GM21367 (cell line): ENCODE measurements around the gene ADPRHL1.
"Not testable (repeated sequence)": the region's sequence is repeated elsewhere in the genome, so short reads cannot be mapped to it uniquely, and the experiment has no call there.

ENCODE experiments used
- ATAC-seq: cut with Tn5 transposase; IDR thresholded peaks from one replicate; pipeline ENCODE4 v1.9.1; 2021; ENCODE audit not compliant: unreplicated experiment

Gene ADPRHL1

DNA sequence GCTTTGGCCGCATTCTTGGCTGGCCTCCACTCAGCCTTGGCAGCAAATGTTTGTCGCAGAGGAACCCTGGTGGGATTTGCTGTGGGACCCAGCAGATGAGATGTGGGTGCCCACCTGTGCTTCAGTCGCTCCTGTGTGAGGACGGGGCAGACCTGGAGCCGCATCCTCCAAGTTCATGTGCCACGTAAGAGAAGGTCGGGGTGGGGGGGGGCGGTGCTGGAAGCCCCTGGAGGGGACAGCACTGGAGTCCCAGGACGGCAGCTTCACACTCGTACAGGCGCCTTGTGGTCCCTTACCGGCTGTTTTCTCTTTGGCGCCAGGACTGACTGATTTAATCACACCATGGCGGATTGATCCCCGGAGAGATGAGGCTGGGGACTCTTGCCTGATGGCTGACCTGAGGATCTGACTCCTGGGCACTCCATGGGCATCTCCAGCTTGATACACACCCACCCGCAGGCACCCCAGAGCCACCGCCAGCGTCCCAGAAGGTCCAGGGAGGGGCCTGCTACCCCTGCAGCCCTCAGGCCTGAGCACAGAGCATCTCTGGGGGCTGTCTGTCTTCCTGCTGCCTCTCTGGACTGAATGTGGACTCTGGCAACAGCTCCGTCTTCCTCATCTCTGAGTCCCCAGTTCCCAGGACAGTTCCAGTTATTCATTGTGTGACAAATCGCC lies 79.3 kb downstream of the ADPRHL1 start:
- ATAC-seq, result no peak

DNA sequence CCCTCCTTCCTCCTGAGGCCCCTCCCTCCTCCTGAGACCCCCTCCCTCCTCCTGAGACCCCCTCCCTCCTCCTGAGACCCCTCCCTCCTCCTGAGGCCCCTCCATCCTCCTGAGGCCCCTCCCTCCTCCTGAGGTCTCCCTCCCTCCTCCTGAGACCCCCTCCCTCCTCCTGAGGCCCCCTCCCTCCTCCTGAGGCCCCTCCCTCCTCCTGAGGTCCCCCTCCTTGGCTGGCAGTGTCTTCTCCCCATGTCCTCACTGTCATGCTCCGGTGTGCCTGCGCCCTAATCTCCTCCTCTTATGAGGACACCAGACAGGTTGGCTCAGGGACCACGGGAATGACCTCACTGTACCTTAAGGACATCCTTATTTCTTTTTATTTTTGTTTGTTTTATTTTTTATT lies 81.6 kb downstream of the ADPRHL1 start:
- ATAC-seq, result not testable (repeated sequence)

GRCh38 chr13:113371061-113371460 lies 82.2 kb downstream of the ADPRHL1 start:
- no peak for ATAC-seq

GRCh38 chr13:113369881-113370280 lies 83.4 kb downstream of the ADPRHL1 start:
- ATAC-seq, result no peak

DNA sequence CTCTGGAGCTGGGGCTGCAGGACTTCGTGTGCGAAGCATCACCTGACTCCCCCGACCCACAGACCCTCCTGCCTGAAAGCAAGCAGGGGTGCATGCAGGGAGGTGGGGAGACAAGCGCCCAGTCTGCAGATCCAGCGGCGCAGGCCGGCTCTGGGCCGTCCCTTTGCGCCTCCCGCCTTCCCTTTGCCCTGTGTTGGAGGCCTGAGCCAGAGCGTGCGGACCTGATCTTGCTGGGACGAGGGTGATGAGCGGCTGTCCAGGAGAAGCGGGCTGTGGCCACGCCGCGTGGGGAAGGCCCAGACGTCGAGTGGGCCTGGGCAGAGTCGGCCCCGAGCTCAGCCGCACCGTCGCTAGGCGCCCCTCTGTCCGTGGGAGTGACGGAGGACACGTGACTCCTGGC lies 84.1 kb downstream of the ADPRHL1 start:
- ATAC-seq, result no peak

- not testable (repeated sequence) for ATAC-seq
These were observed 84.9 kb downstream of the ADPRHL1 start for GRCh38 chr13:113368353-113368752.

- no peak for ATAC-seq
These were observed 85.5 kb downstream of the ADPRHL1 start for GRCh38 chr13:113367771-113368170.

DNA sequence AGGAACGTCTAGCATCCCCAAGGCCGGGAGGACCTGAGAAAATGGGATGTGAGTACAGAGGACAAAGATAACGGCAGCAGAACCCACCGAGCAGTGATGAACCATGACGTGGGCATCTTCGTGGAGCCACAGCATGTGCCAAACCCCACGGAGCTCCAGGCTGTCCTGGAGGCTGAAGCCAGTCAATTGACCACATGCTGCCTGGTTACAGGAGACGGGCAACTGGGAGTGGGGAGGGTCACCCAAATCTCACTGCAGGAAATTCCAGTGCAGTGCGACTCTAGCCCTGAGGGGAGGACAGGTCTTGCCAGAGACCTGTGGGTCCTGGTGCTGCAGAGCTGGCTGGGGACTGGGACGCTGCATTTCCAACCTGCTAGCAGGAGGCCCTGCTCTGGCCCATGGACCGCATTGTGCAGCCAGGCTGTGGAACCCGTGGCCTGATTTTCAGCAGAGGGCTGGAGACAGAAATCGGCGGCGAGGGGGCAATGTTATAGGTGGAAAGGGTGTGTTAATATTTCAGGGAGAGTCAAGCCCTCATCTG lies 86.2 kb downstream of the ADPRHL1 start:
- ATAC-seq, result no peak

GRCh38 chr13:113365971-113366588 lies 87.2 kb downstream of the ADPRHL1 start:
- ATAC-seq, result no peak

DNA sequence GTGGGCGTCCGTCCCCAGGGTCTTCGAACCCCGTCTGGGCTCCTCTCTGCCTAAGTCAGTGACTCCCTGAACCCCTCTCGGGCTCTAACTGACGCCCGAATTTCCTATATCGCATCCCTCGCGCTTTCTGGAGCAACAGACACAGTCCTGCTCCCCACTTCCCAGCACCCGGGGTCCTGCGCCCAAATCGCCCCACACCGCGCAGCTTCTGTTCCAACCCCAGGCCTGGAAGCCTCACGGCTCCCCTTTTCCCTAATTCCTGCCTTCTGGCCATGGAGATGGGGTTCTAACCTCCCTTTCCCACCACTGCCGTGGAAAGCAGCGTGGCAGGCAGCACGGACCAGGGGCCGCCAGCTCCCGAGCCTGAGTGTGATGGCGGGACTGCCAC lies 87.7 kb downstream of the ADPRHL1 start:
- no peak for ATAC-seq

DNA sequence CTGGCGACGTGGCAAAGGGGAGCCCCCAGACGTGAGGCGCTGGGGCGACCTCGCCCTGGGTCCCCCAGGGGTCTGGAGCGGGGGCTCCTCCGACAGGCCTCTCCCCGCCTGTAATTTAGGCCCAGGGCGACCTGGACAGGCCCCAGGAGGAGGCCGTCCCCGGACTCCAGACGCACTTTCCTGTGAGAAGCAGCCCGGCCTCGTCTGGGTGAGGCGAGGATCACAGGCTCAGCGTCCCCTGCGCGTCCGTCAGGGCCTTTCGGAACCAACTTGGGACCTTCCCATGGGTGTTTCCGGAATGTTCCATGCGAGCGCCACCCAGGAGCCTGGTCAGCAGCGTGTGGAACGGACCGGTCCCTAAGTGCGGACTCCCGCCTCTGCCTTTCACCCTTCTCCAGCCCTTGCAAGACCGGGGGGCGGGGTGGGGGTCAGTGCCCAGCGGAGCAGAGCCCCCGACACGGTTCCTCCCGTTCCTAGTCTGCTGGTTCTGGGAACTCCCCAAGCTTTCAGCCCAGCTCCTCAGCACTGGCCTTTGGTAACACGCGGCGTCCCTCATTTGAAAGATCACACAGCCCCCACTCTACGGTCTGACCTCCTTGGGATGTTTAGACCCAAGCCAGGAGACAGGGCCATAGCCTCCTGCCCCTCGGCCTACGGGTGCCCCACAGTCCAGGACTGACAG lies 88.2 kb downstream of the ADPRHL1 start:
- no peak for ATAC-seq

DNA sequence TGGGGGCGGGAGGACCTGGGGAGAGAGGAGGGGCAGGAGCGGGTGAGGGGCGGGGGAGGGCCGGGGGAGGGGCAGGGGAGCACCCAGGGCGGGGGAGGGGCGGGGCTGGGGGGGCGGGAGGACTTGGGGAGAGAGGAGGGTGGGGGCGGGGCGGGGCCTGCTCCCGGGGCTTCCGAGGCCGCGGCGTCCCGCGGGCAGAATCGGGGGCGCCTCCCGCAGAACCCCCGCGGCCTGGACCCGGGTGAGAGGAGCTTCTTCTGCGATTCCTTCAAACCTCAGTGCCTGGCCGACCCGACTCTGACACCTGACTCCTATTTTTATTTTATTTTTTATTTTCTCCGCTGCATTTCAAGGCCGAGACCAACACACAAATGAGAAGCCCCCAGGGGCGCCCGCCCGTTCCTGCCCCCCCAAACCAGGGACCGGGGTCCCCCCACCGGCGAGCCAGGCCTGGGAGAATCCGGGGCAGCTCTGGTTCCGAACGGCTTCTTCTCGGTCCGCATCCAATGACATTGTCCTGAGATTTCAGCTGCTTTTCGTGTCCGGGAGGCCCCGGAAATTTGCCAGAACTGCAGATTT lies 88.9 kb downstream of the ADPRHL1 start:
- ATAC-seq, result no peak

DNA sequence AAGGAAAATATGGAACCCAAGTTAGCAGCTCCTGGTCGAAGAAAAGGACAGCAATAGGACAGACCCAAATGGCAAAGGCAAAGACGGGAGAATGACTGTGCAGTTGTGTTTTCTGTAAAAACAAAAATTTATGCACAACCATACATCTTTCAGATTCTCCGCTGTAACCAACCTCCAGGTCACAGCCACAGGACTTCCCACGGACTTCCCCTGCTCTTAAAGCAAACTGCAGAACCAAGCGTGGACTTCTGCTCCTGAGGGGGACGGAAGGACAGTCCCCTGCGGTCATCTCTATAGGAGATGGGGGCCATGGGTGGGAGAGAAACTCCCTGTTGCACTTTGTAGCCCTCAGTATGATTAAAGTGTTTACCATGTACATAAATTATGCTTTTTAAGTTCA lies 91.9 kb downstream of the ADPRHL1 start:
- no peak for ATAC-seq

DNA sequence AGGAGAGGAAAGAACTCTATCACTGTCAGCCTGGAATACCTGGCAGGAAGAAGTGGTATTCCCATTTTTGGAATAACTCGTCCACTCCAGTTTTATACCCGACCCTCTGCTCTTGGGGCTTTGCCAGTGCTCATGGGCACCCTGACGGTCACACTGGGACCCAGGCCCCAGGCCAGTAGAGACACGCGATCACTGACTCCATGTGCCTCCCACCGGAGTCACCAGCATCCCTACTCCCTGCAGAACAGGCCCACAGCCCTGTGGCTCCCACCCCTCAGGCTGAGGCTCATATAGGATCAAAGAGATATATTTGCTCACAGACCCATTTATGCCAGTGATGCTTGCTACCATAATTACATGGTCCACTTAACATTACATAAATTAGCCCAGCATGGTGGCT lies 92.8 kb downstream of the ADPRHL1 start:
- ATAC-seq, result no peak

DNA sequence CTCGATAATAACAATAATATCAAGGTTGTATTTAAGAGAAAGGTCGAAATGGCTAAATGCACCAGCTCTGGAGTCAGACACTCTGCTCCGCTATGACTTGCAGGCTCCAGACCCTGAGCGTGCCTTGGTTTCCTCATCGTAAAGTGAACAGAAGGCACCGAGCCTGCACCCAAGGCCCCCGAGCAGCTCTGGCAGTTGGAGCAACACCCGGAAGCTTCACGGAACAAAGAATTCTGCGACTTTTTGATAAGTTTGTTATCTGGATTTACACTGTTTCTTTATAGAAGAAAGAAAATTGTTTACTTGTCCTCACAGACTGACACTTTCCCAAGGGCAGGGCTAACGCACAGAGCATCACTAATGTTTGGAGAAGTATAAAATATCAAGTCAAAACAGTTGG lies 93.7 kb downstream of the ADPRHL1 start:
- no peak for ATAC-seq

- ATAC-seq, result no peak
These were observed 94.6 kb downstream of the ADPRHL1 start for GRCh38 chr13:113358653-113359190.

- ATAC-seq, result no peak
These were observed 95.8 kb downstream of the ADPRHL1 start for GRCh38 chr13:113357529-113357928.

DNA sequence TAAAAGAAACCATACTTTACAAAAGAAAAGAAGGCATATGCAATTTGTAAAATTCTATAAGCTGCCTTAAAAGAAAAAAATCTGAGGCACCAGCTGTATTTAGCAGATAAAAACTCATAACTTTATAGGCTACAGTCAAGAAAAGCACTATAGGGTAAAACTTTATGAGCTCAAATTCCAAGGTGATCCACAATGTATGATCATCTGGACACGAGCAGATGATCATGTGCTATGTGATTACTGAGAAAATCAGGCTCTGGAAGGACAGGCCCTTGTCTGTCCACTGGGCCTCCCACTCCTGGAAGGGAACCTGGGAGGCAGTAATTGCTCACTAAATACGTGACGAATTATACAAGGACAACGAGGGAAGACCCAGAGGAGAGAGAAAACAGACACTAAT lies 96.7 kb downstream of the ADPRHL1 start:
- no peak for ATAC-seq

- no peak for ATAC-seq
These were observed 97.7 kb downstream of the ADPRHL1 start for GRCh38 chr13:113355621-113356020.

GRCh38 chr13:113354831-113355610 lies 98.3 kb downstream of the ADPRHL1 start:
- ATAC-seq, result no peak

DNA sequence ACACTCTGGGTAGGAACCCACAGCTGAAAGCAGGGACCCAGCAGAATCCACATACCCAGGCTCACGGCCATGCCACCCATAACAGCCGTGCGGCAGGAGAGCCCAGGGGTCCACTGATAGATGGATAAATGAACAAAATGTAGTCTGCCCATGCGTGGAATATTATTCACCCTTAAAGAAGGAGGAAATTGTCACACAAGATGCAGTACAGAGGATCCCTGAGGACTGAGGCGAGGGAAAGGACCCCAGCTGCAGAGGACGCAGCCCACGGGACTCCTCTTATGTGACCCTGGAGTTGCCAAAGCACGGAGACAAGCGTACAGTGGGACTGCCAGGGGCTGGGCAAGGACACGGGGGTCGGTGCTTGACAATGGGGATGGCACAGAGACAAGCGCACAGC lies 100.0 kb downstream of the ADPRHL1 start:
- no peak for ATAC-seq
